Activated CD4-positive, alpha-beta T cell treated with anti-CD3 and anti-CD28 coated beads, Interleukin-2, amount 50 U/mL, for 4 hours (primary cell): Measurements from ENCODE around the gene IFT172.

Source experiments
- DNase-seq, 2 experiments: peaks; one replicate each; pipeline ENCODE4 v3.0.0-alpha.2; 2020

IFT172 gene

GRCh38 chr2:27422958-27423357 is 66.6 kb downstream of the IFT172 start:
- DNase-seq, result no peak

GRCh38 chr2:27421660-27422250 is 67.8 kb downstream of the IFT172 start:
- no peak for DNase-seq

GRCh38 chr2:27420996-27421395 is 68.5 kb downstream of the IFT172 start:
- DNase-seq, result no peak

DNA sequence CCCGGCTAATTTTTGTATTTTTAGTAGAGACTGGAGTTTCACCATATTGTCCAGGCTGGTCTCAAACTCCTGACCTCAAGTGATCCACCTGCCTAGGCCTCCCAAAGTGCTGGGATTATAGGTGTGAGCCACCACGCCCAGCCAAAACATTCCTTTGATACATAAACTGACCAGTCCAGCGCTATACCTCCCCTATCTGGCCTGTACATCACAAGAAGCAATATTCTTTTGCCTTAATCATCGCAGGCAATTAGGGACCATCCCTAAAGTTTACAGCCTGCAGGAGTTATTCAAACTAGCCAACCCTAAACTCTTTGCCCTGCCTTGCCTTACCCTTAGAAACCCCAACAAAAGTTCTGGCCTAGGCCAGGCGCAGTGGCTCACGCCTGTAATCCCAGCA is 73.4 kb downstream of the IFT172 start:
- no peak for DNase-seq

DNA sequence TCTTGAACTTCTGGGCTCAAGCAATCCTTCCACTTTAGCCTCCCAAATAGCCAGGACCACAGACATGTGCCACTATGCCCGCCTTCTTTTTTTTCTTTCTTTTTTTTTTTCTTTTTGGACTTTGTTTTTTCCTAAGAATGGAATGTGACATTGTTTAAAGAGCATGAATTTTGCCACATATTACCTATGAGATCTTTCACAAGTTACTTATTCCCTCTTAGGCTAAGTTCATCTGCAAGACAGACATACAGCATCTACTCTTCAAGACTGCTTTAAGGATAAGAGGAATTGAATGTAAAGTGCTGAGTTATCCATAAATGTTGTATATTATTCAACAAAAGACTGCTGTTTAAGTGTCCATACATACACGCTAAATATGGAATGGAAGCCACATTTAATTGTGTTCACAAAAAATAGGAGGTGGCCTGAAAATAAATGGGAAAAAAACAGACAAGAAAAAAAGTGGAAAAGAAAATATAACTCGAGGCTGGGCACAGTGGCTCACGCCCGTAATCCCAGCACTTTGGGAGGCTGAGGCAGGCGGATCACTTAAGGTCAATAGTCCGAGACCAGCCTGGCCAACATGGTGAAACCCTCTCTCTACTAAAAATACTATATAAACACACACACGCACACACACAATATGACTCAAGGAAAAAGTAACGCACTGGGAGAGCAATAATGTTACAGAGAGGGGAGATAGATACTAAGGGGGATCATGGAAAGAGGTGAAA is 77.0 kb downstream of the IFT172 start:
- no peak for DNase-seq

DNA sequence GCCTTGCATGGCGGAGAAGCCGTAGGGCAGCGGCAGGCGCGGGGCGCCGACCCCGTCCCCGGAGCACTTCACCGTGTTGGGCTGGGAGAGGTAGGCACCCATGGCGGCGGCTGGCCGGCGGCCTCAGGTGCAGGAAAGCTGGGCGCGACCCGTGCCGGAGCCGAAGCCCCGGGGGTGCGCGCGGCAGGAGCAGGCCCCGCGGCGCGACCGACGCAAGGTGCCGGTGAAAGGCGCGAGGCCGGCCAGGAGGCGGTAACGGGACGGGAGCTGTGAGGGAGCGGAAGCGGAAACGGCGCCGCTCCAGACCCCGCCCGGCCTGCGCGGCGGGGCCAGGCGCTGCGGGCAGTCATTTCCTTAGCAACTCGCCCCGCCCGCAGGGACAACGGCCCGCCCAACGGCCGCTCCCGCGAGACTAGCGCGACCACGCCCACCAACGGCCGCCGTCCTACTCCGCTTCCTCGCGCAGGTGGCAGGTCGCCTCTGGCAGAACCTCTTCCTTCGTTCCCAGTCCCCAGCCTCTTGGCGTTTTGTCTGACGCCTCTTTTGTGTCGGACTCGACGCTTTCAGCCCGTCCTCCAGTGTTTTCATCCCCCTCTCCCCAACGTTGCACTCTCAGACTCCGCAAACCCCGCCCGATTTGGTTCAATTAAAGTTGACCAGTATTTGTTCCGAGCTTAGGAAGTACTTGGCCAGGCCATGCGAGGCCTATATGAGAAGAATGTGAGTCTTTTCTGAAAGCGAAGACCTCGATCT is 80.0 kb downstream of the IFT172 start, which contains the start of gene PPM1G:
Gene PPM1G (minus strand): TSS at position 271 of the 753 bp plus-strand sequence. CDS start 169 bp downstream, at position 102.
- peak; percentile 94 to 96 for DNase-seq

GRCh38 chr2:27408601-27409320 is 80.8 kb downstream of the IFT172 start:
- peak in 1 of 2 experiments; percentile 9 for DNase-seq

GRCh38 chr2:27407798-27408491 is 81.6 kb downstream of the IFT172 start:
- DNase-seq, result no peak

DNA sequence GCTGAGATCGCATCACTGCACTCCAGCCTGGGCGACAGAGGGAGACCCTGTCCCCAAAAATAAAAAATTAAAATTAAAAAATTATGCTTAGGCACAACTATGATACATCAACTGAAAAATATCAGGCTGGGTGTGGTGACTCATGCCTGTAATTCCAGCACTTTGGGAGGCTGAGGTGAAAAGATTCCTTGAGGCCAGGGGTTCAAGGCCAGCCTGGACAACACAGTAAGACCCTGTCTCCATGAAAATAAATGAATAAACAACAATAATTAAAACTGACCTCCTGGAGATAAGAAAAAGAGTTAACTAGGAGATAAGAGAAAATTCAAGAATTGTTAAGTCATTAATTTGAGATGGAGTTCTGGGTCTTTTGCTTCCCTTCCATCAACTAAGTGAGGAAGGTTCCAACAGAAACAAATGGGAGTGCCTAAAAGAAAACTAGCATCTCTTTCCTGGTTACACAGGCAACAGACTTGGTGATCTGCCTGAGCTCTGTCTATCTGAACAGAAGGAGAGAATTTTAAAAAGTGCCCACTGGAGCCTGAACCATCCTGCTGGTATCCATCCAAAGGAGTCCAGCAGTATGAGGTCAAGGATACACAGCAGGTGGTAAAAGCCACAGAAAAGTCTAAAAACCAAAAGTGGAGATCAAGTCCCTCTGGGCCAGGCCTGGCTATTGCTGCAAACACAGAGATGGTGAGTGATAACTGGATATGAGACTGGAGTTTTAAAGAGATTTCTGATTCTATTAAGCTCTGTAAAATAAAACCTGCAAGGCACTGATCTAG is 89.0 kb downstream of the IFT172 start:
- no peak for DNase-seq

DNA sequence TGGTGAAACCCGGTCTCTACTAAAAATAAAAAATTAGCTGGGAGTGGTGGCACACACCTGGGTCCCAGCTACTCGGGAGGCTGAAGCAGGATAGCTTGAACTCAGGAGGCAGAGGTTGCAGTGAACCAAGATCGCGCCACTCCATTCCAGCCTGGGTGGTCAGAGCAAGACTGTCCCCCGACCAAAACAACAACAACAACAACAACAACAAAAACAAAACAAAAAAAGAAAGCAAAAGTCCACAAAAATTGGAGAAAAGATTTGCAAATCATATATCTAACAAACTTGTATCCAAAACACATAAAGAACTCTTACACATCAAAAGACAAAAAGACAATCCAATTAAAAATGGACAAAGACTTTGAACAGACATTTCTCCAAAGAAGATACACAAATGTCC is 90.6 kb downstream of the IFT172 start:
- DNase-seq, result no peak
